IMR-90 (cell line): ENCODE data around the gene FUT7. TPM values are rescaled to one million over a fixed set of nuclear protein-coding genes. Genes with fewer than 3 reads are reported as not detected.

ENCODE experiments used
- ATAC-seq: fragments of 200-7000 bp; cut with Tn5 transposase; 2 replicates; pipeline ENCODE4 v1.9.1; 2020; ENCODE audit warnings: low read depth, mild to moderate bottlenecking, moderate library complexity
- BruUV-seq: library from RNA; stranded (reverse); fragments of 400-500 nt; replicated peaks from 2 replicates; lab custom pipeline; 2021; lab: Mats Ljungman, UMichigan
- CTCF ChIA-PET: fragments of 300-600 bp; formaldehyde crosslinking; extraction: SDS; loops from one replicate; lab custom pipeline; 2021; ENCODE audit warnings: antibody characterized with exemption; lab: Yijun Ruan, JAX
- POLR2A ChIA-PET: fragments of 300-600 bp; sonication (Branson Sonifier 250); formaldehyde crosslinking; loops from one replicate; lab custom pipeline; 2022; ENCODE audit warnings: antibody characterized with exemption; ENCODE audit not compliant: unreplicated experiment; lab: Charles Lee
- DNase-seq: peaks from one replicate; pipeline ENCODE4 v3.0.0; 2013
- H2AFZ ChIP-seq: replicated peaks from 2 replicates; pipeline ENCODE3; 2013; ENCODE audit warnings: low read length, mild to moderate bottlenecking; ENCODE audit not compliant: poor library complexity
- H2AK5ac ChIP-seq: 2 replicates; pipeline ENCODE4 v1.6.1; 2013; ENCODE audit warnings: low read depth, low read length, inconsistent platforms
- H2AK9ac ChIP-seq: replicated peaks from 2 replicates; pipeline ENCODE3; 2013; ENCODE audit warnings: mild to moderate bottlenecking, low read depth, low read length, moderate library complexity; ENCODE audit not compliant: poor library complexity
- H2BK120ac ChIP-seq: 2 replicates; pipeline ENCODE4 v1.6.1; 2013; ENCODE audit warnings: low read depth, low read length, inconsistent platforms
- H2BK15ac ChIP-seq: 3 replicates; pipeline ENCODE4 v1.6.1; 2013; ENCODE audit warnings: low read depth, low read length, inconsistent platforms
- H2BK20ac ChIP-seq: 2 replicates; pipeline ENCODE4 v1.6.1; 2013; ENCODE audit warnings: low read depth, mild to moderate bottlenecking, inconsistent platforms, low read length, moderate library complexity
- H2BK5ac ChIP-seq: 2 replicates; pipeline ENCODE4 v1.6.1; 2013; ENCODE audit warnings: mild to moderate bottlenecking, low read depth, low read length, inconsistent platforms; ENCODE audit not compliant: poor library complexity, severe bottlenecking
- H3K14ac ChIP-seq: replicated peaks from 2 replicates; pipeline ENCODE4 v1.6.1; 2013; ENCODE audit warnings: low read depth, low read length, inconsistent platforms
- H3K18ac ChIP-seq: 2 replicates; pipeline ENCODE4 v1.6.1; 2013; ENCODE audit warnings: low read depth, low read length, control low read depth
- H3K23ac ChIP-seq: 2 replicates; pipeline ENCODE4 v1.6.1; 2013; ENCODE audit warnings: low read depth, low read length, inconsistent platforms
- H3K27ac ChIP-seq: 2 replicates; pipeline ENCODE4 v1.5.1; 2013; ENCODE audit warnings: mild to moderate bottlenecking, control low read depth, low read length; ENCODE audit not compliant: insufficient read depth
- H3K27me3 ChIP-seq: 2 replicates; pipeline ENCODE4 v1.6.1; 2013; ENCODE audit warnings: low read length; ENCODE audit not compliant: control insufficient read depth, insufficient read depth
- H3K36me3 ChIP-seq: 2 replicates; pipeline ENCODE4 v1.6.1; 2013; ENCODE audit warnings: low read length, mixed read lengths; ENCODE audit not compliant: control insufficient read depth, insufficient read depth
- H3K4ac ChIP-seq: 2 replicates; pipeline ENCODE4 v1.6.1; 2013; ENCODE audit warnings: low read depth, low read length, inconsistent platforms
- H3K4me1 ChIP-seq: 2 replicates; pipeline ENCODE4 v1.6.1; 2013; ENCODE audit warnings: low read length, mixed read lengths; ENCODE audit not compliant: control insufficient read depth, insufficient read depth
- H3K4me2 ChIP-seq: 2 replicates; pipeline ENCODE4 v1.6.1; 2013; ENCODE audit warnings: low read depth, mild to moderate bottlenecking, control low read depth, low read length, moderate library complexity
- H3K4me3 ChIP-seq: 2 replicates; pipeline ENCODE4 v1.5.1; 2013; ENCODE audit warnings: low read depth, mild to moderate bottlenecking, control low read depth, low read length, moderate library complexity; ENCODE audit not compliant: insufficient read depth
- H3K56ac ChIP-seq: 2 replicates; pipeline ENCODE4 v1.6.1; 2013; ENCODE audit warnings: low read length, inconsistent platforms; ENCODE audit not compliant: insufficient read depth; ENCODE audit errors: extremely low read depth
- H3K79me1 ChIP-seq, 2 experiments: 2 replicates each; pipeline ENCODE4 v1.6.1; 2013; ENCODE audit warnings: low read length in 2 of 2, inconsistent platforms in 1 of 2, low read depth in 1 of 2
- H3K9ac ChIP-seq: 2 replicates; pipeline ENCODE4 v1.6.1; 2013; ENCODE audit warnings: low read depth, low read length, control low read depth
- H3K9me1 ChIP-seq: 2 replicates; pipeline ENCODE4 v1.6.1; 2013; ENCODE audit warnings: low read length, inconsistent platforms; ENCODE audit not compliant: insufficient read depth
- H3K9me3 ChIP-seq: 2 replicates; pipeline ENCODE4 v1.6.1; 2013; ENCODE audit warnings: low read length; ENCODE audit not compliant: control insufficient read depth, insufficient read depth
- H4K20me1 ChIP-seq: 2 replicates; pipeline ENCODE4 v1.6.1; 2013; ENCODE audit warnings: low read length, inconsistent platforms; ENCODE audit not compliant: insufficient read depth
- H4K5ac ChIP-seq: 2 replicates; pipeline ENCODE4 v1.6.1; 2013; ENCODE audit warnings: mild to moderate bottlenecking, low read depth, low read length, control low read depth
- H4K8ac ChIP-seq, 2 experiments: 2 replicates each; pipeline ENCODE4 v1.6.1; 2013; ENCODE audit warnings: low read depth in 2 of 2, low read length in 2 of 2, control low read depth in 1 of 2, inconsistent platforms in 1 of 2
- H4K91ac ChIP-seq: 2 replicates; pipeline ENCODE4 v1.6.1; 2013; ENCODE audit warnings: low read depth, low read length, inconsistent platforms; ENCODE audit not compliant: insufficient read depth
- BHLHE40 ChIP-seq: fragments of 150-350 bp; IDR thresholded peaks from 2 replicates; pipeline ENCODE4 v1.6.1; 2016; ENCODE audit warnings: mild to moderate bottlenecking, low read depth, low read length
- CEBPB ChIP-seq: IDR thresholded peaks from 2 replicates; pipeline ENCODE4 v1.6.1; 2012; ENCODE audit warnings: low read depth, low read length, improper control_type of control experiment
- CHD1 ChIP-seq: IDR thresholded peaks from 2 replicates; pipeline ENCODE4 v1.6.1; 2012; ENCODE audit warnings: low read depth, low read length, improper control_type of control experiment
- ELK1 ChIP-seq: fragments of 150-350 bp; IDR thresholded peaks from 2 replicates; pipeline ENCODE4 v1.6.1; 2016; ENCODE audit warnings: low read depth, mild to moderate bottlenecking, low read length, moderate library complexity, borderline replicate concordance
- FOS ChIP-seq: fragments of 150-350 bp; IDR thresholded peaks from 2 replicates; pipeline ENCODE4 v1.6.1; 2016; ENCODE audit warnings: low read depth, low read length
- NFE2L2 ChIP-seq: fragments of 150-350 bp; IDR thresholded peaks from 2 replicates; pipeline ENCODE4 v1.6.1; 2016; ENCODE audit warnings: low read depth, mild to moderate bottlenecking, low read length
- RCOR1 ChIP-seq: IDR thresholded peaks from 2 replicates; pipeline ENCODE4 v1.6.1; 2012; ENCODE audit warnings: mild to moderate bottlenecking, low read length, improper control_type of control experiment; ENCODE audit not compliant: insufficient replicate concordance
- RFX5 ChIP-seq: IDR thresholded peaks from 2 replicates; pipeline ENCODE4 v1.8.0; 2012; ENCODE audit warnings: low read depth, mild to moderate bottlenecking, low read length, moderate library complexity
- SMC3 ChIP-seq: fragments of 150-350 bp; IDR thresholded peaks from 2 replicates; pipeline ENCODE4 v1.6.1; 2016; ENCODE audit warnings: low read depth, mild to moderate bottlenecking, antibody characterized with exemption, low read length, moderate library complexity
- WGBS, 2 experiments: methylation state at CpG; one replicate each; pipeline versions ENCODE4 v1.1.5 to v1.1.7; 2013; ENCODE audit warnings: missing lambda C conversion rate in 2 of 2; ENCODE audit not compliant: insufficient read length in 1 of 2; ENCODE audit errors: extremely low coverage in 2 of 2; 5-methylcytosine and 5-hydroxymethylcytosine counted together
- dilution Hi-C: fragments of 300-500 bp; cut with HindIII; formaldehyde crosslinking; loops from one replicate; pipeline ENCODE4 v1.14.3; 2018; ENCODE audit warnings: low sequenced_read_pairs; ENCODE audit not compliant: unreplicated experiment
- in situ Hi-C: fragments of 300-500 bp; cut with MboI; formaldehyde crosslinking; loops from 3 replicates; pipeline ENCODE4 v1.14.3; 2019; ENCODE audit warnings: low sequenced_read_pairs, inconsistent platforms, mixed read lengths
- intact Hi-C: fragments of 100-400 bp; cut with micrococcal nuclease; formaldehyde crosslinking; loops from 2 replicates; pipeline ENCODE4 v1.10.0; 2022
- polyA plus RNA-seq, 3 experiments: library from polyadenylated mRNA; depleted of rRNA; stranded (reverse); fragments of >200 nt; gene quantifications; 2 replicates each; pipeline ENCODE4 v1.2.3, GENCODE V29; 2012; ENCODE audit warnings: low replicate concordance in 1 of 3
- total RNA-seq: library from RNA; depleted of rRNA; stranded (reverse); fragments of >200 nt; gene quantifications from 2 replicates; pipeline ENCODE4 v1.2.3, GENCODE V29; 2012
- TF ChIP-seq, protein P1 (sequence below): fragments of 150-350 bp; IDR thresholded peaks from 2 replicates; pipeline ENCODE4 v1.6.1; 2017; ENCODE audit warnings: mild to moderate bottlenecking, antibody characterized with exemption, low read length, low read depth

Gene FUT7
- total and polyA plus RNA-seq, 2 of the 4 experiments (the other 2 are of a cell fraction) = not detected

DNA sequence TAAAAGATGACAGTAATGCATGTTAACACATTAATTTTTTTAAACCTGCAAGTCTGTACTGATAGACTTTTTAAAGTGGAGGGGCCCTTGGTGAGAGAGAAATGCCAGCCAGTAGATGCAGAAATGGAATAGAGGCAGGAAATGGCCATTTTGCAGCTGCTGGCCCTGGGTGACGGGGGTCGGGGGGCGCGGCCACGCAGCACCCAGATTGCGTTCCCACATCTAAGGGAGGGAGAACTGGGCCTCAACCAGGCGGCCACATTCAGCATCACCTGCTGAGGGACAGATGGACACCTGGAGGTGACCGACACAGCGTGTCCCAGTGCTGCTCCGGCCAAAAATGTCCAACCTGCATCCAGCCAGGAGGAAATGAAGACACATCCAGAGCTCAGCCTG is 29.2 kb downstream of the FUT7 start:
- H3K23ac ChIP-seq = no peak overlapping the region
- H4K91ac ChIP-seq = no peak overlapping the region
- H4K8ac ChIP-seq = no peak overlapping the region
- H3K36me3 ChIP-seq = no peaks in the 10 kb centered on the region
- no peak for ATAC-seq
- H2AK9ac ChIP-seq = no peak overlapping the region
- no peak for TF ChIP-seq RFX5
- no peak for TF ChIP-seq CEBPB
- no peak for TF ChIP-seq BHLHE40
- TF ChIP-seq FOS = no peak
- no peak for TF ChIP-seq ELK1
- TF ChIP-seq, protein P1, sequence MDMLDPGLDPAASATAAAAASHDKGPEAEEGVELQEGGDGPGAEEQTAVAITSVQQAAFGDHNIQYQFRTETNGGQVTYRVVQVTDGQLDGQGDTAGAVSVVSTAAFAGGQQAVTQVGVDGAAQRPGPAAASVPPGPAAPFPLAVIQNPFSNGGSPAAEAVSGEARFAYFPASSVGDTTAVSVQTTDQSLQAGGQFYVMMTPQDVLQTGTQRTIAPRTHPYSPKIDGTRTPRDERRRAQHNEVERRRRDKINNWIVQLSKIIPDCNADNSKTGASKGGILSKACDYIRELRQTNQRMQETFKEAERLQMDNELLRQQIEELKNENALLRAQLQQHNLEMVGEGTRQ = no peak
- no peak for TF ChIP-seq RCOR1
- TF ChIP-seq NFE2L2 = no peak
- no peak for TF ChIP-seq SMC3
- no peak for TF ChIP-seq CHD1
- H3K79me1 ChIP-seq = no peaks in the 10 kb centered on the region
- H3K9me1 ChIP-seq = peaks cover 10% of the 10 kb centered on the region
- ChIA-PET POLR2A (no interaction called here), CTCF (no interaction called here)
- BruUV-seq = no TSS peak
- H2BK15ac ChIP-seq = no peak overlapping the region
- no peak overlapping the region for H3K18ac ChIP-seq
- H2AK5ac ChIP-seq = 0 out of 2 replicates have a peak overlapping the region, but pooled peaks have one; percentile 16
- no peak overlapping the region for H3K4ac ChIP-seq
- no peak overlapping the region for H2BK5ac ChIP-seq
- in situ Hi-C loops (no loop called here), dilution Hi-C loops (no loop called here), intact Hi-C loops (no loop called here)
- H4K5ac ChIP-seq = no peak overlapping the region
- H2AFZ ChIP-seq = no peak overlapping the region
- no peak for DNase-seq
- 81% methylated on average over 5 of the region's 10 CpGs; no CpG with 5 or more reads in 1 of the 2 experiments for WGBS, 2 experiments
- H3K27ac ChIP-seq = no peak overlapping the region
- H3K56ac ChIP-seq = no peak overlapping the region
- H3K4me1 ChIP-seq = peaks cover 13% of the 10 kb centered on the region
- H3K4me3 ChIP-seq = no peak overlapping the region
- H3K4me2 ChIP-seq = no peak overlapping the region
- no peak overlapping the region for H2BK120ac ChIP-seq
- H3K9ac ChIP-seq = no peak overlapping the region
- peaks cover 8% of the 10 kb centered on the region for H4K20me1 ChIP-seq
- no peaks in the 10 kb centered on the region for H3K27me3 ChIP-seq
- no peak overlapping the region for H2BK20ac ChIP-seq
- H3K9me3 ChIP-seq = no peaks in the 10 kb centered on the region
- H3K14ac ChIP-seq = no peak overlapping the region
